ENCODE results near the gene UGT1A7. TPM values are rescaled to one million over a fixed set of nuclear protein-coding genes. Genes with fewer than 3 reads are reported as not detected.
"Not testable (repeated sequence)": the region's sequence is repeated elsewhere in the genome, so short reads cannot be mapped to it uniquely, and the experiment has no call there.

The UGT1A7 gene
- polyA plus RNA-seq, 3 donors: not detected

DNA sequence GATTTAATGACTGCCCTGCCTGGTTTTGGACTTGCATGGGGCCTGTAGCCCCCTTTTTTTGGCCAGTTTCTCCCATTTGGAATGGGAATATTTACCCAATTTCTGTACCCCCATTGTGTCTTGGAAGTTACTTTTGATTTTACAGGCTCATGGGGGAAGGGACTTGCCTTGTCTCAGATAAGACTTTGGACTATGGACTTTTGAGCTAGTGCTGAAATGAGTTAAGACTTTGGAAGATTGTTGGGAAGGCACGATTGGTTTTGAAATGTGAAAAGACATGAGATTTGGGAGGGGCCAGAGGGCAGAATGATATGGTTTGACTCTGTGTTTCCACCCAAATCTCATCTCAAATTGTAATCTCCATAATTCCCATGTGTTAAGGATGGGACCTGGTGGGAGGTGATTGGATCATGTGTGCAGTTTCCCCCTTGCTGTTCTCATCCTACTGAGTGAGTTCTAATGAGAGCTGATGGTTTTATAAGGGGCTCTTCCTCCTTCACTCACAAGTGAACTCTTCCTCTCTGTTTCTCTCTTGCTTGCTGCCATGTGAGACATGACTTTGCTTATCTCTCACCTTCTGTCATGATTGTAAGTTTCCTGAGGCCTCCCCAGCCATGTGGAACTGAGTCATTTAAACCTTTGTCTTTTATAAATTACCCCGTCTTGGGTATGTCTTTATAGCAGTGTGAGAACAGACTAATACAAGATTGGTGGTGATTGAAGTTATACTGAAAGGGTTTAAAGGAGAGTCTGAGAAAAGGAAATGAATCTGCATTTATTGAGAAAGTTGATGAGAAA, 69.7 kb downstream of the UGT1A7 start:
- H3K27ac ChIP-seq (ENCODE audit: low read depth in 1 of 2, low read length in 2 of 2); H3K9ac ChIP-seq (ENCODE audit: insufficient read depth, low read length, poor library complexity, severe bottlenecking); H4K20me1 ChIP-seq (ENCODE audit: insufficient read depth, low read length); H3K27me3 ChIP-seq (ENCODE audit: control insufficient read depth in 2 of 2, insufficient read depth in 2 of 2, low read length in 2 of 2); H3K27me3 Mint-ChIP-seq (ENCODE audit: low read depth in 3 of 3); H3K79me2 ChIP-seq (ENCODE audit: insufficient read depth, low read length); H3K4me1 Mint-ChIP-seq; H2AFZ ChIP-seq (ENCODE audit: insufficient read depth, low read depth, low read length, poor library complexity, severe bottlenecking); H3K4me3 ChIP-seq (replicated peaks in 1 of 3; ENCODE audit: low read depth in 2 of 3, low read length in 3 of 3); intact Hi-C loops (cut with micrococcal nuclease); H3K36me3 Mint-ChIP-seq; H3K4me2 ChIP-seq (replicated peaks; ENCODE audit: extremely low read depth, low read length, poor library complexity, severe bottlenecking); H3K4me1 ChIP-seq (ENCODE audit: control insufficient read depth in 1 of 2, insufficient read depth in 2 of 2, low read length in 2 of 2); H3K4me3 Mint-ChIP-seq; DNase-seq; H3K36me3 ChIP-seq (replicated peaks in 1 of 2; ENCODE audit: control insufficient read depth in 1 of 2, insufficient read depth in 2 of 2, low read length in 2 of 2); H3K27ac Mint-ChIP-seq: not testable (repeated sequence)
- H3K9me3 ChIP-seq (replicated peaks in 1 of 2; ENCODE audit: control insufficient read depth in 1 of 2, insufficient read depth in 1 of 2, low read length in 2 of 2): peaks cover 10 to 14% of the 10 kb centered on the region in 2 donors
- no CpG with 5 or more reads among the region's 2 CpGs for WGBS (ENCODE audit: insufficient coverage)
- peaks cover 13 to 37% (median 22%) of the 10 kb centered on the region in 7 donors for H3K9me3 Mint-ChIP-seq

DNA sequence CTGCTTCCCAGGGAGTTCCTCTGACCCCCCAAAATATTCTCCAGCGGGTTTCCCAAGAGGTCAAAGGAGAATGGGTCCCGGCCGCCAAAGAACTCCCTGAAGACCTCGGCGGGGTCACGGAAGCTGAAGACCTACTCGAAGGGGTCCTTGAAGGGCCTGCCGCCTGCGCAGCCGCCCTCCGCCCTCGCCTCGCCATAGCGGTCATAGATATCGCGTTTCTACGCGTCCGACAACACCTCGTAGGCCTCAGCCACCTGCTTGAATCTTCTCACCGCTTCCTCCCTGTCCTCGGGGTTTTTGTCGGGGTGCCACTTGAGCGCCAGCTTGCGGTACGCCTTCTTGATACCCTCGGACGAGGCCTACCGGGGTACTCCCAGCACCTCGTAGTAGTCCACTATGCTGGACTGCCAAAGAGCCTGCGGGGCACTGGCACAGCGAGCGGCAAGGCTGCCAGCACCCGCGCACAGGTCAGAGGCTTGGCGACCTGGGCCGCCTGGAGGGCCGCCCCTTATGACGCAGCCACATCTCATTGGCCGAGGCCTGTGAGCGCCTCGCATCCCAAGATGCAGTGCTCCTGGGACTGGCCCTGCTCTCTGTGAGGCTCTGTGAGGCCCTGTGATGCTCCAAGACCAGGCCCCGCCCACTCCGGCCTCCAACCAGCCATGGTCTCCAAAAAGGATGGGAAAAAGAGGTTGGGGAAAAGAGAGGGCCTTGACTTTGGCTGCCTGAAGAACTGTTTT, 73.3 kb downstream of the UGT1A7 start:
- H3K79me2 ChIP-seq (ENCODE audit: insufficient read depth, low read length): no peaks in the 10 kb centered on the region
- no peak overlapping the region for H3K4me2 ChIP-seq (replicated peaks; ENCODE audit: extremely low read depth, low read length, poor library complexity, severe bottlenecking)
- H3K27ac ChIP-seq (ENCODE audit: low read depth in 1 of 2, low read length in 2 of 2): no peak overlapping the region
- H4K20me1 ChIP-seq (ENCODE audit: insufficient read depth, low read length): no peaks in the 10 kb centered on the region
- H3K9me3 ChIP-seq (replicated peaks in 1 of 2; ENCODE audit: control insufficient read depth in 1 of 2, insufficient read depth in 1 of 2, low read length in 2 of 2): peaks cover 10 to 14% of the 10 kb centered on the region in 2 donors
- intact Hi-C loops (cut with micrococcal nuclease): no loop called here
- H3K4me3 Mint-ChIP-seq: no peak overlapping the region
- H3K4me1 ChIP-seq (ENCODE audit: control insufficient read depth in 1 of 2, insufficient read depth in 2 of 2, low read length in 2 of 2): no peaks in the 10 kb centered on the region
- no peaks in the 10 kb centered on the region for H3K4me1 Mint-ChIP-seq
- no peak overlapping the region for H3K27ac Mint-ChIP-seq
- WGBS (ENCODE audit: insufficient coverage): 93% methylated on average over 40 of the region's 44 CpGs
- no peaks in the 10 kb centered on the region for H3K27me3 ChIP-seq (ENCODE audit: control insufficient read depth in 2 of 2, insufficient read depth in 2 of 2, low read length in 2 of 2)
- DNase-seq: no peak
- no peaks in the 10 kb centered on the region for H3K36me3 ChIP-seq (replicated peaks in 1 of 2; ENCODE audit: control insufficient read depth in 1 of 2, insufficient read depth in 2 of 2, low read length in 2 of 2)
- peaks cover 10 to 27% (median 16%) of the 10 kb centered on the region in 7 donors for H3K9me3 Mint-ChIP-seq
- peaks cover 0 to 2% (median 2%) of the 10 kb centered on the region in 3 donors for H3K27me3 Mint-ChIP-seq (ENCODE audit: low read depth in 3 of 3)
- H3K4me3 ChIP-seq (replicated peaks in 1 of 3; ENCODE audit: low read depth in 2 of 3, low read length in 3 of 3): no peak overlapping the region
- no peak overlapping the region for H2AFZ ChIP-seq (ENCODE audit: insufficient read depth, low read depth, low read length, poor library complexity, severe bottlenecking)
- no peak overlapping the region for H3K9ac ChIP-seq (ENCODE audit: insufficient read depth, low read length, poor library complexity, severe bottlenecking)
- TF ChIP-seq, protein P1, sequence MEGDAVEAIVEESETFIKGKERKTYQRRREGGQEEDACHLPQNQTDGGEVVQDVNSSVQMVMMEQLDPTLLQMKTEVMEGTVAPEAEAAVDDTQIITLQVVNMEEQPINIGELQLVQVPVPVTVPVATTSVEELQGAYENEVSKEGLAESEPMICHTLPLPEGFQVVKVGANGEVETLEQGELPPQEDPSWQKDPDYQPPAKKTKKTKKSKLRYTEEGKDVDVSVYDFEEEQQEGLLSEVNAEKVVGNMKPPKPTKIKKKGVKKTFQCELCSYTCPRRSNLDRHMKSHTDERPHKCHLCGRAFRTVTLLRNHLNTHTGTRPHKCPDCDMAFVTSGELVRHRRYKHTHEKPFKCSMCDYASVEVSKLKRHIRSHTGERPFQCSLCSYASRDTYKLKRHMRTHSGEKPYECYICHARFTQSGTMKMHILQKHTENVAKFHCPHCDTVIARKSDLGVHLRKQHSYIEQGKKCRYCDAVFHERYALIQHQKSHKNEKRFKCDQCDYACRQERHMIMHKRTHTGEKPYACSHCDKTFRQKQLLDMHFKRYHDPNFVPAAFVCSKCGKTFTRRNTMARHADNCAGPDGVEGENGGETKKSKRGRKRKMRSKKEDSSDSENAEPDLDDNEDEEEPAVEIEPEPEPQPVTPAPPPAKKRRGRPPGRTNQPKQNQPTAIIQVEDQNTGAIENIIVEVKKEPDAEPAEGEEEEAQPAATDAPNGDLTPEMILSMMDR (IDR thresholded peaks at IDR 0.05): no peak
- no peaks in the 10 kb centered on the region for H3K36me3 Mint-ChIP-seq

Measured in CD14-positive monocyte (primary cell).